Fibroblast of skin of right biceps (primary cell): ENCODE measurements around the gene PLB1.

ENCODE experiments used
- DNase-seq: peaks from one replicate; pipeline ENCODE4 v3.0.0-alpha.2; 2013

Gene PLB1

DNA sequence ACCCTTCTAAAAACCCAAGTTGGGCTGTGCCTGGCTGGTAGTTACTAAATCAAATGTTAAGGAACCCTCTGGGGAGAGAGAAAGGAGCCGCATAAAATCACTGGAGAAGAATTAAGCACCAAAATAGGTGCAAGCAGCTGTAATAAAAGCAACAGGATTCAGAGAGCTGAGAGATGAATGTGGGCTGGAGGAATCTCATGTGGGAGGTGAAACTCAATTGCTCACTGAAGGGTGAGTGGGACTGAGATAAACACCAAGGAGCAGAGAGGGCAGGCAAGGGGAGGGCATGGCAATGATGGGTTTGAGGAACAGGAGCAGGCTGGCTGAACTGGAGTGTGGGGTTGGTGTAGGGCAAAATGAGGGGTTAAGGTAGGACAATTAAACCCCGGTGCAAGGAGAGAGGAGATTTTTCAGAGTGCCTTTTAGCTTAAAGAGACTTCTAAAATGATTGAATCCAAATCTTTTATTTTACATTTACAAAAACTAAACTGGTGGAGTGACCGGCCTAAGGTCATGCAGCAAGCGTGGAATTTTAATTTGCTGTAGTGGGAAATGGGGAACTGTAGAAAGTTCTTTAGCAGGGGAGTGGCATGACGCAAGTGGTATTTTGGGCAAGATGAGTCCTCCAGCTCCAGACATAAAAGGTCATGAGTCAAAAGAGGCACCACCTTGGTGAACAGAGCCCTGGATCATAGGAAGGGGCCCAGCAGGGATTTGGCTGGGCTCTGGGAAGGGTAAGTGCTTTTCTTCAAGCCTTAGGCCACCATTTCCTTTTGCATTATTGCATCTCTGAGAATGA is 10.5 kb downstream of the PLB1 start:
- no peak for DNase-seq

DNA sequence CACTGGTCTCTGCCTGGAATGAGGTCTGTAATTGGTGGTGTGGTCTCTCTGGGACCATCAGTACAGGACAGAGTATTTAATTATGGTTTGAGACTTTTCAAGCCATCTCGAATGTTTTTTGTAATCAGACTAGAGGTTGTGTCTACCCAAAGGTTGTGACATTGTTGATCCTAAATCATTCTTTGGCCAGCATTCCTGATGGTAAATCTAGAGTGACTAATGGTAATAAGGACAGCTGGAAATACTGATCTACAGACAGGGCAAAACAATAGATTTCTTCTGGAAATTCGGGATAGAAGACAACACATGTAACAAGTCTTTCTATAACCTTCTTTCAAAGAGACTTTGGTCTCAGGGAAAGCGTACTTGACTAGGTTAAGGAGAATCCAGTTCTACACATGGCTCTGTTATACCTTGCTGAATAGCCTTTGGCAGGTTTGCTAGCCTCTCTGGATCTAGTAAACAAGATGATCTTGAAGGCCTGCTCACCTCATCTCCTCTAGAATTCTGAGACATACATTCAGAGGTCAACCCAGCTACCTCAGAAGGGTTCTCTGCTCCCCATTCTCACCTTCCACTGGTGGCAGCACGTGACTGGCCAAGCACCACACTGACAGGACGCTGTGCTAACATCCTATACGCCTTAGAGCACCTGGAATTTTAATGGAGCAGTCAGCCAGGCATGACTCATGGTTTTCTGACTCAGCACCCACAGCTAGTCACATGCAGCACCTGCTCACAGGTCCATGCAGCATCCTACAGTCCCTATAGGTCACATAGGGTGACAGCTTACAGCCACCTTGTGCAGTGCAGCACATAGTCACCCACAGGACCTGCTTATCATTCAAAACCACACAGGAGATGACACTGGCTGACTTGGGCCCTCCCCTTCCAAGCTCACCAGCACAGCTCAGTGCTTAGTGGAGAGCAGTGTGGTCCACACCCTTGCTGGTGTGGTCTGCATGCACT is 12.2 kb downstream of the PLB1 start:
- DNase-seq: no peak

DNA sequence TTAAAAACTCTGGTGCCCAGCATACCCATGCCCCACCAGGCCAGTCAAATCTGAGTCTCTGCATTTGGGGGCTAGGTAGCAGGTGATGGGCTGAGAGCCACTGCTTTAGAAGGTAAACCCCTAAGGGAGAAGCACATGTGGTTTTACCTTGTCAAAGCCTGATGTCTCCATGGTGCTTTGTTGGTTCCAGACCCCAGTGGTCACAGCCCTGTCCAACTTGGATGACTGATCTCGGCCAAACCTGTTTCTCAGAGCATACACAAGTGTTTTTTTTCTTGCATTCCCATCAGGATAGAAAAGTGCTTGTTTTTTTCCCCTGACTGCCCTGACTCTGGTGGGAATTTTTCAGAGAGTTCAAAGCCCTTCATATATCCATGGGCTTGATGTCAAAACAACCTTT is 13.5 kb downstream of the PLB1 start:
- no peak for DNase-seq

DNA sequence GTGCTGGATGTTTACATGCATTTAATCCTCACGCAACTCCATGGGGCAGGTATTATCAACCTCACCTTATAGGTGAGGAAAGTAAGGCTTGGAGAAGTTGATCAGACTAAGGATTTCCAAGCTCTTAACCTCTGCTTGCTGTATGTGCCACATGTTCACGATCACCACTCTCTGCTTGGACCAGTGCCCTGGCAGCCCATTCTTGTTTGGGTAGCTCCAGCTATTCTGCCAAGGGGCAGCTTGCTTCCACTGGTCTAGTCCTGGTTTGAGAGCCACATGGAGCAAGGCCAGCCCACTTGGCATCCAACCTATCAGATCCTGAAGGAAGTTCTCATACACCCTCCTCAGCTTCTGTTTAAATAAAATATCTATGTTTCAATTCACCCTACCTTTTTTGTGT is 14.3 kb downstream of the PLB1 start:
- no peak for DNase-seq

DNA sequence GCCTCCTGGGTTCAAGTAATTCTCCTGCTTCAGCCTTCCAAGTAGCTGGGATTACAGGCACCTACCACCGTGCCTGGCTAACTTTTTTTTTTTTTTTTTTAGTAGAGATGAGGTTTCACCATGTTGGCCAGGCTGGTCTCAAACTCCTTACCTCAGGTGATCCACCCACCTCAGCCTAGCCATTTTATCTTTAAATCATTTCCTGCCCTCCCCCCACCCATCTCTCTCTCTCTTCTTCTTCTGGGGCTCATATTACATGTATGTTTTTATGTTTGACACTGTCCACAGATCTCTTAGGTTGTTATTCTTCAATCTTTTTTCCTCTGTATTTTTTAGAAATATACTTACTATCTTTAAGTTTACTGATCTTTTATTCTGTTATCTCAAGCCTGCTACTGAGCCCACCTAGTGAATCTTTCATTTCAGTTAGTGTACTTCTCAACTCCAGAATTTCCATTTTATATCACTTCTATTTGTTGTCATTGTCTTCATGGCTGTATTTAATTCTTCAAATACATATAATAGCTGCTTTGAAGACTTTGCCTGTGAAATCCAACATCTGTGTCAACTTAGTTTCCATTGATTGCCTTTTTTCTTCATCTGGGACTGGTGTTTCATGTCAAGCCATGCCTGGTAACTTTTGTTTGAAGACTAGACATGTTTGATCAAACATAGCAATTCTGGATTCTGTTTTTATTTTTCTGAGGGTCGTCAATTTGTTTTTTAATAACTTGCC is 16.2 kb downstream of the PLB1 start:
- no peak for DNase-seq

DNA sequence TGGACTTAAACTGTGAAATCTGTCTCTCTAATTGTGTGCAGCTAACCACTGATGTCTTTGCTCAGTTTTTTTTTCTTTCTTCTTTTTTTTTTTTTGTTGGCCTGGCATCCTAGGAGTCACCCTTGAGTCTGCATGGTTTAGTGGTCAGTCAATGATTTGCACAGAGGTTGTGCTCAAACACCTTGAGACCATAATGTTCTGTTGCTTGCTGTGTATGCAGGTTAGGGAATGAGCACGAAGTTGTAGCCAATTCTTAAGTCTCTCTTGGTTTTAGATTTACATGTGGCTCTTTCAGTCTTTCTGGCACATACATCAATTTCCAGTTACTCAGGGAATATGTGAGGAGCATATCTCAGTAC is 16.7 kb downstream of the PLB1 start:
- no peak for DNase-seq

DNA sequence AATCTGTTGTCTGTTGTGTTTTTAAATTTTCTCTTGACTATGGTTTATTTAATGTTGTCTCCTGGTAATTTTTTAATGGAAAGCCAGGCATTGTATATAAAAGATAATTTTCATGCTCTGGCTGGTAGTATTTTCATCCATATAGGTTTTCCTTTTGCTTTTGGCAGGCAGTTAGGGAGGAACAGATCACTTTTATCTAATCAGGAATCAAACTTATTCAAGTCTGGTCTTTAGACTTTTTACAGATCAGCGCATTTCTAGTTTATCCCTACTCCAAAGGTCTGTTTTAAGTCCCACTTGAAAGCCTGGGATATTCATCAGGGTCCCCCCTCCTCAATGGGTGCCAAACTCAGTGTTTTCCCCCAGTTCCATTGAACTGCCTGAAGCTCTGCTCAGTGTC is 17.2 kb downstream of the PLB1 start:
- DNase-seq: no peak

DNA sequence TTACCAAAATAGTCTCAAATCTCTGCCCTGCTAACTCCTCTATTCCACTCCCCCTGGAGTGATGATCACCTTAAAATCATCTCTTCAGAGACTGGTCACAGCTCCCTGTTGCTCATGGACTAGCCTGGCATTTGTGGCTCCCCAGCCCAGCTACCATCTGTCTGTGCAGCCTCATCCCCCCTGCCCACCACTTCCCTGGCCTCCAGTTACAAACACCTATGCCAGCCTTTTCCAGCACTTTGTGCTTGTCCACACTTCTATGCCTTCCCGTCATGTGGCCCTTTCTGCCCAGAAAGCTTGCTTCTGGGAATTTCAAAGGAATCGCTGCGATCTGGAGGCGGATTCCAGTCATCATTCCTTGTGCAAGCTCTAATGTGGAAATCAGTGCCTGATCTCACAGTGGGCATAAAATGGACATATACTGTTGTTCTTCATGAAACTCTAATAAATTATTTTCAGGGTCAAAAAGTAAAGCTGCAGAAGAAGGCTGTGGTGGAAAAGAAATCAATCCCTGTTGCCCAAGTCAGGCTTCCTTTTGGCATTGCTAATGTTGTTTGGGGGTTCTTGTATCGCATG is 19.4 kb downstream of the PLB1 start:
- no peak for DNase-seq

DNA sequence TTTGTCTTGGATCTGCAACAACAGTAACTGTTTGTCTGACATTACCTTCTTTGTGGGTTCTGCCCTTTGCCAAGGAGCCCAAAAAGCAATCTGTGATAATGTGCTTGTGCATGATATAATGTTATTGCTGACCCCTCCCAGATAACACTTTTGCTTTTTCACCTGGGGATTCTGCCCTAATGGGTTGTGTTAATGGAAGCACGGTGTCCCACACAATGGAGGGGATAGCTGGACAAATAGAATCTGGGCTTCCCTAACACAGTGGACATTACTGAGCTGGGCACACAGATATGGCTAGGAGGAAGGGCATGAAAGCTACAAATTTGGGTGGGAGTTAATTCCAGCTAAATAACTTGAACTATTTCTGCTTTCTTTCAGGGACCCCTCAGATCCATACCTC is 20.6 kb downstream of the PLB1 start:
- no peak for DNase-seq

DNA sequence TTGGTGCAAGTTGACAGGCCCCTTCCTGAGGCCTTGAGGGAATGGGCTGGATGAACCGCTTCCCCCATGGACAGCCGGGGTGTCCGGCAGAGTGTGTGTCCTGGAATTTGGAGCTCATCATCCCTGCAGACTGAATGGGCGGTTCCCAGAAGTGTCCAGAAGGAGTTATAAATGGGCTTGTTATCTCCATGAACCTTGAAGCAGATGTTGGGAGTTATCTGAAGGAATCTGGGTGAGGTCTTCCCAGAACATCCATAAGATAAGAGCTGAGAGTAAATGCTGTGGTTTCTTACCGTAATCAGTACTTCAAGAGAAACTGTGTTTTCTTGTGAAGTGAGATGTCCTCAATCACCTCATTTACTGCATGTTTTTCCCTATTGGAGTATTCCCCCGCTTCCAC is 21.1 kb downstream of the PLB1 start:
- no peak for DNase-seq

DNA sequence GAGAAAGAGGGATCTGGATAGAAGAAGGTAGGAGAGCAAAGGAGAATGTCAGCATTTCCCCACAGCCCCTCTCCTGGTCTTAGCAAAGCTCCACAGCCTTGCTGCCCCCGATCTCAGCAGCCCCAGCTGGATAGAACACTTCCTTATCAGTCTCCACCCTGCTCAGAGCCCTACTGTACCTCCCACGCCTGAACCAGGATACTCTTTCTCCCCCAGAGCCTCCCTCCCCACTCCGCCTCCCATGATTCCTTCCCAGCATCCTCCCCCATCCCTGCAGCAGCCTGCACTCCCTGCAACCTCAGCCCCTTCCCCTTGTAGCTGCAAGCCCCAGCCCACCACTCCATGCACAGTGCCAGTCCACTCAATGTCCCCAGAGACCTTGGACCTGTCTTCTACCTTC is 25.8 kb downstream of the PLB1 start:
- no peak for DNase-seq

DNA sequence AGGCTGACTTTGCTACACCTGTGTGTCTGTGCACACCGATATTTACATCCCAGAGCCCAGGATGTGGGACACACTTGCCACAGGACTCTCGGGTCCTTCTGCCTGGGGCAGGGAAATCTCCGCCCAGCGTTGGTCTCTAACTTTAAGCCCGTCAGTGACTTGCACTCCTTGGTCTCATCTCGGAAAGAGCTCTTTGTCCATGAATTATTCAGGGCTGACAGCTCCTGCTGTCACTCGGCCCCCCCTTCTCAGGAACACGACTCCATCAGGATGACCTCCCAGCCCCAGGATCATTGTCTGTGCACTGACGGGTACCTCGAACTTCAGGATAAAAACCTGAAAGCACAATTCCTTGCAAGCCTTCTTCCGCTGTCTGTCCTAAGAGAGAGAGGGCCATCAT is 26.6 kb downstream of the PLB1 start:
- no peak for DNase-seq

DNA sequence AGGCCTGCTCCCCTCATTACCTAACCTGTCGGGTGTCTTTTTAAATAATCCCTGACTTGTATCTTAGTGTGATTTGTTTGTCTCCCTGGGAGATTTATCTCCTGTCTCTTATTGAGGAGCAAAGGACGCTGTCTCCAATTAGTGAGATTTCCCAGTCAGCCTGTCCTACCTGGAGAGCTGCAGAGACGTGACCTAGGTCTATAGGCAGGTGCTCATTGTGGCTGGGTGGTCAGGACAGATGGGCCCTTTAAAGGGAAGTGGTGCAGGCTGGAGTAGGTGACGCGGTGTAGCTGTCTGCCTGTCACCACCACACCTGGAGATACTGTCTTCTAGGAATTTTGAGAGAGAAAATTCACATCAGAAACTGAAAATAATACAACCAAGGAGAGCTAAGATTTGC is 28.0 kb downstream of the PLB1 start:
- DNase-seq: no peak

DNA sequence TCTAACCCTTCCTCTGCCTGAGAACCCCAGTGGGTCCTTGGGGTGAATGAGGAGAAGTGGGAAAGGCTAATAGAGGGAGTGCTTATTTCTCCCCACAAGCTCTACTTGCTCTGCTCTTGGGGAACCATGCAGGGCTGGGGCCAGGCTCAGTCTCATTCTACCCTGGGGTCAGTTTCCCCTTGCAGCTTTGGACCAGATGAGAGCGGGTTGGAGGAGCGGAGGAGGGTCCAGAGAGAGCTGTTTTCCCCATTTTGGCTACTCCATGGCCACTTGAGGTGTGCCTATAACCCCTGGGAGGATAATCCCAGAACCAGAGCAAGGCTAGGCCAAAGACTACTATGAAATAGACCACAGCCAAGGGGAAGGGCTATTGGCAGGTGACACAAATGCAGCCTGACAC is 29.6 kb downstream of the PLB1 start:
- DNase-seq: no peak

DNA sequence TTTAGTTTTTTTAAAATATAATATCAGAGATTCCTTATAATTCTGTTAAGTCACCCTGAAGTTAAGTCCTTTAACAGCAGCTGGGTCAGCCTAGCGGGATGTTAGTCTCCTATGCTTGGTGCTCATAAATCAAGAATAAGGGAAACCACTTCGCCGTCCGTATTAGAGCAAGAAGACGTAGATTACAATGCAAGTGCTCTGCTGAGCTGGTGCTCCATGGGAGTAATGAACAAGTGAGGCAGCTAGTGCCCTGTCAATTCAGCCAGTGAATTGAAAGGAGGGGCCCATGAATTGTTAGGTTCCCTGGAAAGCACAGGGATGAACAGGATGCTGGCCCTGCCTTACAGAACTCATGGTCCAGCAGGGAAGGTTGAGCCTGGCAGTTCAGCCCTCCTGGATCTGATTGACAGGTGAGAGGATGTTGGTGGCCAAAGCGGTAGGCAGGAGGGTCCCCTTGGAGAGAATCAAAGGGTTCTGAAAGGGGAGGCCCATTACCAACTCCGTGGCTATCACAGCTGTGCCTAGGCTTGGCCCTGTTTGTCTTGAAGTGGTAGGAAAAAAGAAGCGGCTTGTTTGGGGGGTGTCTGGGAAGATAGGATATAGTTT is 30.8 kb downstream of the PLB1 start:
- DNase-seq: no peak

DNA sequence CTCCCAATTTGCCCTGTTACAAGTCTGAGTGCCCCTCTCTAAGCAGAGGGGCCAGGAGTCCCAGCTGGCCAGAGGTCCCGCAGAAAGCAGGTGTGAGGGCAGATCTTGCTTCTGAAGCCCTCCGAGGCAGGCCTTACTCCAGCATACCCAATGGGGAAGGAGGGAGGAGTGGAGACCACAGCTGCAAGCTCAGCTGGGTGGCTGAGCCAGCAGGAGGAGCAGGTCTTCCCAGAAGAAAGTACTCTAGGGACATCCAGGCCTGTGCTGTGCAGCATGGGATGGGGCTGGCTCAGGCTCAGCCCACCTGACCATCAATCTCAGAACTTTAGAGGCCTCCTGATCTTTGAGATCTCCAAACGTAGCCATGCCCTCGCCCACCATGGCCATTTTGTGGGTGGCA is 31.3 kb downstream of the PLB1 start:
- no peak for DNase-seq

DNA sequence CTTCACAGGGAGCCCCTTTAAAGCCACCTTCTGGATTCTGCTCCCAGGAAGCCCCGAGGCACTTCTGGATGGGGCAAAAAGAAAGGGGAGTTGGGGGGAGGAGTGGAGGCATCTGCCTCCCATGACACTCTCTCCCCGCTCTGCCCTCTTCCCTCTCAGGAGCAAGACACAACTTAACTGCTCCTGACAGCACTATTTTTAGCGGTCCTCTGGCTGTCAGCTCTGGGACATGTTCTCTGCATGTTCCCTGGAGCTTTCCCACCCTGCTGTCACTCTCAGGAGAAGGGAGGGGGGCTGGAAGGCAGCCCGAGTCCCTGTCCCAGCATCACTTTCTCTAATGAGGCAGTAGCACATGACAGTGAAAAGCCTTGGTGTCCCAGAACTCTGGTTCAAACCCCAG is 32.3 kb downstream of the PLB1 start:
- DNase-seq: no peak

DNA sequence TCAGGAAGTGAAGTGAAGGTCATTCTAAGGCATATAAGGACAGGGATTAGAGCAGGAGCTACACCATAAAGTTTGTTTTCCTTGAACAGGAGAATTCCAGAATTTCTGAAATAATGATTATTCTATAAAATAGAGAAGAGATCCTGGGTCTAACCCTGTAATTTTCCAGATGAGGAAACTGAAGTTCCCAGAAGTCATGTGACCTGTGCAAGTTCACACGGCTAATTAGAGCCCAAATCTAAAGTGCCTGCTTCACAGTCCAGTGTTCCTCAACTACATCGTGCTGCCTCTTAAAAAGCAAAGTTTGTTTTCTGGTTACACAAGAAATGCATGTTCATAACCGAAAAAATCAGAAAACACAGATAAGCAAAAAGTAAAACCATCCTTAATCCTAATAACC is 34.9 kb downstream of the PLB1 start:
- no peak for DNase-seq

DNA sequence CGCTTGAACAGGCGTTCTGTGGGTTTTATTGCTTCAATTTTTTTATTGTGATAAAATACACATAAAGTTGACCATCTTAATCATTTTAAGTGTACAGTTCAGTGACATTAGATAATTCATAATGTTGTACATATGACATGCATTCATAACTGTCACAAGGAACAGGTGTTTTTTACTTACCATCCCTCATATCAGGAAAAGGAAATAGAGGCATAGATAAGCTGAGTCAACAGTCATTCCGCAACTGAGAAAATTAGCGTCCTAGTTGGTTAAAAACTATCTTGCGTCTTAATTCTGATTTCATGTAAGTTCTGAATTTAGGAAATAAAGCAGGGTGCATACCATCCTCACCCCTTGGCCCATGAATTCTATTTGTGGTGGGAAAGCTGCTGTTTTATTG is 36.5 kb downstream of the PLB1 start:
- no peak for DNase-seq

DNA sequence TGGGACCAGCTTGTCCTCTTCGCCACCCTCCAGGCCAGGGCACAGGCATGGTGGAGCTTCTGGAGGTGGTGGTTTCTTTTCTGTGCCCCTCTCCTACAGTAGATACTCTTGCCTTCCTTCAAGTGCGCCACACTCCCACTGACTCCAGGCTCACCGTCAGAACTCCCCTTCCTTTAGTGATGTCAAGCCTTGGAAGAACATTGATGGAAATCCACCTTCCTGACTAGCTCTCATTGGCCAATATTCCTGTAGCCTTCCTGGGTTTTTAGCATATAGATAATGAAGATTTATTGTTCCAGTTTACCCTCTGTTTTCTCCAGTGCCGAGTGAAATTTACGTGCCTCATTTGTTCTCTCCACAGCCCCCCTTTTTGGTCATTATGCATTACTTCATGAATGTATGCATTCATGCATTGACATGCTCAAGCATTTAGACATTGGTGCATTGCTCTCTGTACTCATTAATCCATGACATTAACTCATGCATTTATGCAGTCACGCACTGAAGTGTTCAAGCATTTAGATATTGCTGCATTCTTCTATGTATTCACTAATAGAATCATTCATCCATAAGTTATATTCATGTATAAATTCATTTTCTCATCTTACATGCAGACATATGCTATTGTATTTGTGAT is 37.3 kb downstream of the PLB1 start:
- no peak for DNase-seq

DNA sequence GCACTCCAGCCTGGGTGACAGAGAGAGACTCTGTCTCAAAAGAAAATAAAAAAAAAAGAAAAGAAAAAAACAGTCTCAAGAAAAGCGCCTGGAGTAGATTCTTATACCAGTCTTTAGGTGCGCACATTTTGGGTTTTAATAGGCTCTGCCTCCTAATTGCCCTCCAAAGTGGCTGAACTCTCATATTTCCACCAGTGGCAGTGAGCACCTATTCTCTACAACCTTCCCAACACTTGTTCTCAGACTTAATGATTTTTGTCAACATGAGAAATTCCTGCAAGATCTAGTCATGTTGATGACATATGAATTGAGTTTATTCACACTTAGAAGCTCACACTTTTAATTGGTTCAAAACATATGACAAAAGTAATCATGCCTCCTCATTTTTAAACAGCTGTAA is 39.0 kb downstream of the PLB1 start:
- no peak for DNase-seq

DNA sequence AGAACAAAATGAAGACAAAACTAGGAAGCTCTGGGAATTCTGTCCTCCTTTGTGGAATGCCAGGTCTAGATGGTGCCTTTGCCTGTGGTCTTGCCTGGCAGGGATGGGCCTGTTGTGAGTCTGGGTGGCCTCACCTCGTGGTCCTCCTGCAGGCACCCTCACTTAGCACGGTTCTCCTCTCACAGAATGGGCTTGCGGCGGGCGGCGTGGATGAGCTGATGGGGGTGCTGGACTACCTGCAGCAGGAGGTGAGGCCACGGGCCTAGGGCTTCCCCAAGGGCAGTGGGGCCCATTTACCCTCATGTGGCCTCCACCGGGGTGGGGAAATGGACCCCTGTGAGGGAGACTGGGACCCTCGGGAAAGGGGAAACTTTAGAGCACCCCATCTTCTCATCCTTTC is 42.3 kb downstream of the PLB1 start:
- DNase-seq: no peak
